ENCODE data around the gene ZNF124.

DNA sequence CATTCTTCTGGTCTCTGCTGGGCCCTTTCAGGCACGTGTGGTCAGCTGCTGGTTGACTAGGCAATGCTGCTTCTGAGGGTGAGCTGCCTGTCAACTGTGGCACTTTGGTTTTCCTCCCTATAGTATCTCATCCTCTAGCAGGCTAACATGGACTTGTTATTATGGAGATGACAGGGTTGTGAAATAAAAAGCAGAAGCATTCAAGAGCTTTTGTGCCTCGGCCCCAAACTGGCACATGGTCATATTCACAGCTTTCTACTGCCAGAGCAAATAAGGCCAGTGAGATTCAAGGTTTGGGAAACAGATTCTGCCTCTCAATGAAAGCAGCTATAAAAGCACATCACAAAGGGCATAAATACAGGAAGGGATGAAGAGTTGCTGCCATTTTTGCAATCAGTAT lies 1.6 kb upstream of the ZNF124 start:
- TF ChIP-seq, protein P1, sequence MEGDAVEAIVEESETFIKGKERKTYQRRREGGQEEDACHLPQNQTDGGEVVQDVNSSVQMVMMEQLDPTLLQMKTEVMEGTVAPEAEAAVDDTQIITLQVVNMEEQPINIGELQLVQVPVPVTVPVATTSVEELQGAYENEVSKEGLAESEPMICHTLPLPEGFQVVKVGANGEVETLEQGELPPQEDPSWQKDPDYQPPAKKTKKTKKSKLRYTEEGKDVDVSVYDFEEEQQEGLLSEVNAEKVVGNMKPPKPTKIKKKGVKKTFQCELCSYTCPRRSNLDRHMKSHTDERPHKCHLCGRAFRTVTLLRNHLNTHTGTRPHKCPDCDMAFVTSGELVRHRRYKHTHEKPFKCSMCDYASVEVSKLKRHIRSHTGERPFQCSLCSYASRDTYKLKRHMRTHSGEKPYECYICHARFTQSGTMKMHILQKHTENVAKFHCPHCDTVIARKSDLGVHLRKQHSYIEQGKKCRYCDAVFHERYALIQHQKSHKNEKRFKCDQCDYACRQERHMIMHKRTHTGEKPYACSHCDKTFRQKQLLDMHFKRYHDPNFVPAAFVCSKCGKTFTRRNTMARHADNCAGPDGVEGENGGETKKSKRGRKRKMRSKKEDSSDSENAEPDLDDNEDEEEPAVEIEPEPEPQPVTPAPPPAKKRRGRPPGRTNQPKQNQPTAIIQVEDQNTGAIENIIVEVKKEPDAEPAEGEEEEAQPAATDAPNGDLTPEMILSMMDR (conservative IDR thresholded peaks at IDR 0.05; ENCODE audit: low read depth, low read length), result no peak
- TF ChIP-seq EZH2 (IDR thresholded peaks at IDR 0.05; ENCODE audit: low read length, unreplicated experiment) (no peak), EZH2phosphoT487 (IDR thresholded peaks at IDR 0.05; ENCODE audit: borderline replicate concordance, low read length) (no peak)

All from PC-3 (cell line).